NCI-H345 treated with DMSO at 0.1 percent for 48 hours (cell line): ENCODE results near the gene LCE3A.
"Not testable (repeated sequence)": the region's sequence is repeated elsewhere in the genome, so short reads cannot be mapped to it uniquely, and the experiment has no call there.

Experiments
- DNase-seq: peaks from one replicate; lab custom pipeline; 2025; ENCODE audit not compliant: unreplicated experiment; lab: John Stamatoyannopoulos, UW

The LCE3A gene

GRCh38 chr1:152622803-152623202 is at the start of gene LCE3A:
Gene LCE3A, minus strand, starts transcription at chr1:152623103. Its CDS starts 0 bp downstream, at chr1:152623103.
- no peak for DNase-seq

- DNase-seq = no peak
These were observed 44.7 kb upstream of the LCE3A start for GRCh38 chr1:152667648-152668047.

GRCh38 chr1:152666171-152666570 is 43.3 kb upstream of the LCE3A start:
- DNase-seq = not testable (repeated sequence)

GRCh38 chr1:152663098-152663497 is 40.2 kb upstream of the LCE3A start, which contains the start of gene LCE2D:
Gene LCE2D, plus strand, starts transcription at chr1:152663380. Its CDS starts 726 bp downstream, at chr1:152664106.
- no peak for DNase-seq

GRCh38 chr1:152658649-152659048 is 35.7 kb upstream of the LCE3A start:
- DNase-seq = no peak

- DNase-seq = no peak
These were observed 34.8 kb upstream of the LCE3A start for GRCh38 chr1:152657677-152658076.

GRCh38 chr1:152656459-152656858 is 33.6 kb upstream of the LCE3A start:
- no peak for DNase-seq

- DNase-seq = peak; percentile 28
These were observed 31.2 kb upstream of the LCE3A start for GRCh38 chr1:152654110-152654509.

GRCh38 chr1:152646656-152647055 is 23.8 kb upstream of the LCE3A start:
- no peak for DNase-seq

- DNase-seq = no peak
These were observed 22.2 kb upstream of the LCE3A start for GRCh38 chr1:152645146-152645545.

GRCh38 chr1:152643945-152644344 is 21.0 kb upstream of the LCE3A start:
- DNase-seq = no peak

GRCh38 chr1:152640351-152640750 is 17.4 kb upstream of the LCE3A start:
- DNase-seq = no peak

- DNase-seq = no peak
These were observed 7.7 kb upstream of the LCE3A start for GRCh38 chr1:152630596-152630995.

GRCh38 chr1:152626744-152627143 is 3.8 kb upstream of the LCE3A start:
- no peak for DNase-seq

- no peak for DNase-seq
These were observed 421 bp upstream of the LCE3A start for GRCh38 chr1:152623203-152623844.

GRCh38 chr1:152621993-152622392 is 910 bp downstream of the LCE3A start:
- no peak for DNase-seq

- no peak for DNase-seq
These were observed 9.4 kb downstream of the LCE3A start, which contains the start of gene LCE3B for GRCh38 chr1:152613511-152613910. Gene LCE3B, plus strand, starts transcription at chr1:152613811. Its CDS starts 0 bp downstream, at chr1:152613811.

GRCh38 chr1:152599934-152600333 is 23.0 kb downstream of the LCE3A start, which contains the start of gene LCE3C:
Gene LCE3C, plus strand, starts transcription at chr1:152600234. Its CDS starts 498 bp downstream, at chr1:152600732.
- no peak for DNase-seq

GRCh38 chr1:152596986-152597385 is 25.9 kb downstream of the LCE3A start:
- no peak for DNase-seq

GRCh38 chr1:152585586-152585985 is 37.3 kb downstream of the LCE3A start:
- DNase-seq = no peak

- DNase-seq = no peak
These were observed 40.3 kb downstream of the LCE3A start for GRCh38 chr1:152582647-152583046.

- no peak for DNase-seq
These were observed 42.5 kb downstream of the LCE3A start, which contains the start of gene LCE3D for GRCh38 chr1:152580433-152580832. Gene LCE3D, minus strand, starts transcription at chr1:152580516. Its CDS starts 580 bp downstream, at chr1:152579936.

- DNase-seq = not testable (repeated sequence)
These were observed 43.4 kb downstream of the LCE3A start for GRCh38 chr1:152579526-152579925.
